NCI-H2029 (cell line): ENCODE measurements around the gene TMCC2.
A peak's percentile ranks its signal among the peaks of the same experiment; 100 is the strongest.
"Not testable (repeated sequence)": the region's sequence is repeated elsewhere in the genome, so short reads cannot be mapped to it uniquely, and the experiment has no call there.

Experiments
- DNase-seq: peaks from one replicate; lab custom pipeline; 2025; lab: John Stamatoyannopoulos, UW

The TMCC2 gene

GRCh38 chr1:205227584-205228013 lies at the start of gene TMCC2:
Gene TMCC2, plus strand, starts transcription at chr1:205227946. Its CDS starts 619 bp downstream, at chr1:205228565.
- peak; percentile 23 for DNase-seq

GRCh38 chr1:205179842-205180241 lies 47.9 kb upstream of the TMCC2 start:
- no peak for DNase-seq

- not testable (repeated sequence) for DNase-seq
Measured at GRCh38 chr1:205180331-205180730, 47.4 kb upstream of the TMCC2 start.

- no peak for DNase-seq
Measured at GRCh38 chr1:205182930-205183329, 44.8 kb upstream of the TMCC2 start.

GRCh38 chr1:205183676-205184335 lies 43.9 kb upstream of the TMCC2 start:
- no peak for DNase-seq

GRCh38 chr1:205186191-205186590 lies 41.6 kb upstream of the TMCC2 start:
- DNase-seq = no peak

- no peak for DNase-seq
Measured at GRCh38 chr1:205187420-205187819, 40.3 kb upstream of the TMCC2 start.

GRCh38 chr1:205188098-205188497 lies 39.6 kb upstream of the TMCC2 start:
- DNase-seq = no peak

GRCh38 chr1:205188596-205188995 lies 39.1 kb upstream of the TMCC2 start:
- no peak for DNase-seq

- no peak for DNase-seq
Measured at GRCh38 chr1:205189131-205189530, 38.6 kb upstream of the TMCC2 start.

GRCh38 chr1:205190845-205191577 lies 36.7 kb upstream of the TMCC2 start:
- DNase-seq = no peak

- no peak for DNase-seq
Measured at GRCh38 chr1:205191622-205192021, 36.1 kb upstream of the TMCC2 start.

- DNase-seq = no peak
Measured at GRCh38 chr1:205192287-205192686, 35.5 kb upstream of the TMCC2 start.

GRCh38 chr1:205199090-205199930 lies 28.4 kb upstream of the TMCC2 start:
- no peak for DNase-seq

GRCh38 chr1:205199931-205200299 lies 27.8 kb upstream of the TMCC2 start:
- DNase-seq = no peak

GRCh38 chr1:205204552-205204951 lies 23.2 kb upstream of the TMCC2 start:
- no peak for DNase-seq

- DNase-seq = no peak
Measured at GRCh38 chr1:205205055-205205454, 22.7 kb upstream of the TMCC2 start.

- no peak for DNase-seq
Measured at GRCh38 chr1:205208811-205209210, 18.9 kb upstream of the TMCC2 start.

GRCh38 chr1:205210756-205211168 lies 17.0 kb upstream of the TMCC2 start:
- no peak for DNase-seq

GRCh38 chr1:205211169-205211838 lies 16.4 kb upstream of the TMCC2 start, which contains the start of gene DSTYK:
Gene DSTYK, minus strand, starts transcription at chr1:205211702. Its CDS starts 167 bp downstream, at chr1:205211535.
- DNase-seq = peak; percentile 75

GRCh38 chr1:205211839-205212536 lies 15.8 kb upstream of the TMCC2 start:
- DNase-seq = no peak
